HL-60 (cell line): ENCODE data around the gene IFITM1.
"Not testable (repeated sequence)": the region's sequence is repeated elsewhere in the genome, so short reads cannot be mapped to it uniquely, and the experiment has no call there.

Source experiments
- POLR2AphosphoS5 ChIP-seq: IDR thresholded peaks from 2 replicates; pipeline ENCODE4 v1.6.1; 2012; ENCODE audit warnings: low read depth
- SPI1 ChIP-seq: IDR thresholded peaks from 2 replicates; pipeline ENCODE4 v1.6.1; 2012; ENCODE audit warnings: low read depth, mild to moderate bottlenecking, borderline replicate concordance
- TF ChIP-seq, protein P1 (sequence below): IDR thresholded peaks from 2 replicates; pipeline ENCODE4 v1.6.1; 2012; ENCODE audit warnings: low read depth; ENCODE audit not compliant: insufficient replicate concordance
- TF ChIP-seq, protein P2 (sequence below): IDR thresholded peaks from one replicate; pipeline ENCODE4 v1.5.1; 2011; ENCODE audit warnings: low read length, control low read depth, inconsistent platforms; ENCODE audit not compliant: insufficient read depth

DNA sequence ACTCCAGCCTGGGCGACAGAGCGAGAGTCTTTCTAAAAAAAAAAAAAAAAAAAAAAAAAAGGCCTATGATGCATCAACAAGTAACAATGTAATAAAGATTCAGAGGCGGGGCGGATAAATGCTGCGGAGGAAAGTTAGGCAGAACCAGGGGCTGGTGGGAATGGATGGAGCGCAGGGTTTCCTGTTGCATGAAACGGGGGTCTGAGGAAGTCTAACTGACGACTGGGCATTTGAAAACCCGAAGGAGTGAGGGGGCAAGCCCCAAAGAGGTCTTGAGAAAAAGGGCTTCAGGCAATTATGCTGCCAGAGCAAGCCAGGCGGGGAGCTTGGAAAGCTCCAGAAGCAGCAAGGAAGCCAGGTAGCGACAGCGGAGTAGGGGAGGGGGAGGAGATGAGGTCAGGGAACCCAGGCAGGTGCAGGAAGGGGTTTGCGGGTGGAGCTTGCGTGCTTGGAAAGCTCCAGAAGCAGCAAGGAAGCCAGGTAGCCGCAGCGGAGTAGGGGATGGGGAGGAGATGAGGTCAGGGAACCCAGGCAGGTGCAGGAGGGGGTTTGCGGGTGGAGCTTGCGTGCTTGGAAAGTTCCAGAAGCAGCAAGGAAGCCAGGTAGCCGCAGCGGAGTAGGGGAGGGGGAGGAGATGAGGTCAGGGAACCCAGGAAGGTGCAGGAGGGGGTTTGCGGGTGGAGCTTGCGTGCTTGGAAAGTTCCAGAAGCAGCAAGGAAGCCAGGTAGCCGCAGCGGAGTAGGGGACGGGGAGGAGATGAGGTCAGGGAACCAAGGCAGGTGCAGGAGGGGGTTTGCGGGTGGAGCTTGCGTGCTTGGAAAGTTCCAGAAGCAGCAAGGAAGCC lies 26.6 kb upstream of the IFITM1 start:
- TF ChIP-seq, protein P1, sequence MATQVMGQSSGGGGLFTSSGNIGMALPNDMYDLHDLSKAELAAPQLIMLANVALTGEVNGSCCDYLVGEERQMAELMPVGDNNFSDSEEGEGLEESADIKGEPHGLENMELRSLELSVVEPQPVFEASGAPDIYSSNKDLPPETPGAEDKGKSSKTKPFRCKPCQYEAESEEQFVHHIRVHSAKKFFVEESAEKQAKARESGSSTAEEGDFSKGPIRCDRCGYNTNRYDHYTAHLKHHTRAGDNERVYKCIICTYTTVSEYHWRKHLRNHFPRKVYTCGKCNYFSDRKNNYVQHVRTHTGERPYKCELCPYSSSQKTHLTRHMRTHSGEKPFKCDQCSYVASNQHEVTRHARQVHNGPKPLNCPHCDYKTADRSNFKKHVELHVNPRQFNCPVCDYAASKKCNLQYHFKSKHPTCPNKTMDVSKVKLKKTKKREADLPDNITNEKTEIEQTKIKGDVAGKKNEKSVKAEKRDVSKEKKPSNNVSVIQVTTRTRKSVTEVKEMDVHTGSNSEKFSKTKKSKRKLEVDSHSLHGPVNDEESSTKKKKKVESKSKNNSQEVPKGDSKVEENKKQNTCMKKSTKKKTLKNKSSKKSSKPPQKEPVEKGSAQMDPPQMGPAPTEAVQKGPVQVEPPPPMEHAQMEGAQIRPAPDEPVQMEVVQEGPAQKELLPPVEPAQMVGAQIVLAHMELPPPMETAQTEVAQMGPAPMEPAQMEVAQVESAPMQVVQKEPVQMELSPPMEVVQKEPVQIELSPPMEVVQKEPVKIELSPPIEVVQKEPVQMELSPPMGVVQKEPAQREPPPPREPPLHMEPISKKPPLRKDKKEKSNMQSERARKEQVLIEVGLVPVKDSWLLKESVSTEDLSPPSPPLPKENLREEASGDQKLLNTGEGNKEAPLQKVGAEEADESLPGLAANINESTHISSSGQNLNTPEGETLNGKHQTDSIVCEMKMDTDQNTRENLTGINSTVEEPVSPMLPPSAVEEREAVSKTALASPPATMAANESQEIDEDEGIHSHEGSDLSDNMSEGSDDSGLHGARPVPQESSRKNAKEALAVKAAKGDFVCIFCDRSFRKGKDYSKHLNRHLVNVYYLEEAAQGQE, result not testable (repeated sequence)
- TF ChIP-seq, protein P2, sequence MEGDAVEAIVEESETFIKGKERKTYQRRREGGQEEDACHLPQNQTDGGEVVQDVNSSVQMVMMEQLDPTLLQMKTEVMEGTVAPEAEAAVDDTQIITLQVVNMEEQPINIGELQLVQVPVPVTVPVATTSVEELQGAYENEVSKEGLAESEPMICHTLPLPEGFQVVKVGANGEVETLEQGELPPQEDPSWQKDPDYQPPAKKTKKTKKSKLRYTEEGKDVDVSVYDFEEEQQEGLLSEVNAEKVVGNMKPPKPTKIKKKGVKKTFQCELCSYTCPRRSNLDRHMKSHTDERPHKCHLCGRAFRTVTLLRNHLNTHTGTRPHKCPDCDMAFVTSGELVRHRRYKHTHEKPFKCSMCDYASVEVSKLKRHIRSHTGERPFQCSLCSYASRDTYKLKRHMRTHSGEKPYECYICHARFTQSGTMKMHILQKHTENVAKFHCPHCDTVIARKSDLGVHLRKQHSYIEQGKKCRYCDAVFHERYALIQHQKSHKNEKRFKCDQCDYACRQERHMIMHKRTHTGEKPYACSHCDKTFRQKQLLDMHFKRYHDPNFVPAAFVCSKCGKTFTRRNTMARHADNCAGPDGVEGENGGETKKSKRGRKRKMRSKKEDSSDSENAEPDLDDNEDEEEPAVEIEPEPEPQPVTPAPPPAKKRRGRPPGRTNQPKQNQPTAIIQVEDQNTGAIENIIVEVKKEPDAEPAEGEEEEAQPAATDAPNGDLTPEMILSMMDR, result not testable (repeated sequence)
- not testable (repeated sequence) for TF ChIP-seq POLR2AphosphoS5, SPI1
